Activated naive CD8-positive, alpha-beta T cell treated with anti-CD3 and anti-CD28 coated beads, Interleukin-2, amount 50 U/mL, for 24 hours (primary cell): ENCODE data around the gene TGFB3.

Experiments
- ATAC-seq: fragments of 150-1000 bp; cut with Tn5 transposase; one replicate; pipeline ENCODE4 v1.10.0; 2021
- DNase-seq: peaks from one replicate; pipeline ENCODE4 v3.0.0; 2021
- H3K27ac Mint-ChIP-seq: one replicate; pipeline ENCODE4 v1.8.0; 2021; ENCODE audit warnings: mild to moderate bottlenecking, mixed read lengths
- H3K27me3 Mint-ChIP-seq: one replicate; pipeline ENCODE4 v1.8.0; 2021; ENCODE audit warnings: mixed read lengths
- H3K36me3 Mint-ChIP-seq: one replicate; pipeline ENCODE4 v1.8.0; 2021; ENCODE audit warnings: low read depth, mixed read lengths
- H3K4me1 Mint-ChIP-seq: one replicate; pipeline ENCODE4 v1.8.0; 2021; ENCODE audit warnings: mixed read lengths
- H3K4me3 Mint-ChIP-seq: one replicate; pipeline ENCODE4 v1.8.0; 2021; ENCODE audit warnings: mild to moderate bottlenecking, moderate library complexity, mixed read lengths
- H3K9me3 Mint-ChIP-seq: one replicate; pipeline ENCODE4 v1.8.0; 2021; ENCODE audit warnings: mixed read lengths

TGFB3 gene

DNA sequence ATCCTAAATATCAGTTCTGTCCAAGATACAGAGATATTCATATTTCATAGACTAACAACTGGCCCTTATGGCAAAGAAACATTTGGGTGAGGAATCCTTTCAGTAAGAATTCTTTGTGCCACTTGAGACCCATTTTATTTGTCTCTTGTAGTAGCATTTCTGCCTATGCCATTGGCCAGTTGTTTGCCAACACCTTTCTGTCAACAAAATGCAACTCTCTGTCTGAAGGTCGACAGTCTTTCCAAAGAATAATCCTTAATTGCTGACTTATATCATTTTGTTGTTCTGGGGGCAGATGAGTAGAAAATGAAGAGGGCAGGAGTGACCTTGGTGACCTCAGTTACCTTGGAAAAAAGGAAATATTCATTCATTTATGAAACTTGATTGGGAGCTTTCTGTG, 14.7 kb upstream of the TGFB3 start:
- no peak overlapping the region for H3K27ac Mint-ChIP-seq
- DNase-seq (no peak), ATAC-seq (no peak)
- no peaks in the 10 kb centered on the region for H3K9me3 Mint-ChIP-seq
- no peaks in the 10 kb centered on the region for H3K4me1 Mint-ChIP-seq
- H3K27me3 Mint-ChIP-seq = no peaks in the 10 kb centered on the region
- H3K4me3 Mint-ChIP-seq = no peak overlapping the region
- peaks cover 15% of the 10 kb centered on the region for H3K36me3 Mint-ChIP-seq

GRCh38 chr14:75995372-75996041, 13.7 kb upstream of the TGFB3 start:
- Mint-ChIP-seq H3K27ac (no peak overlapping the region), H3K4me1 (no peaks in the 10 kb centered on the region), H3K27me3 (no peaks in the 10 kb centered on the region), H3K9me3 (no peaks in the 10 kb centered on the region), H3K4me3 (no peak overlapping the region), H3K36me3 (peaks cover 8% of the 10 kb centered on the region)
- ATAC-seq = no peak
- no peak for DNase-seq

- peaks cover 9% of the 10 kb centered on the region for H3K36me3 Mint-ChIP-seq
- no peaks in the 10 kb centered on the region for H3K9me3 Mint-ChIP-seq
Observed at GRCh38 chr14:75993567-75994041, 11.8 kb upstream of the TGFB3 start.

GRCh38 chr14:75991753-75992152, 10.0 kb upstream of the TGFB3 start:
- peaks cover under 1% of the 10 kb centered on the region for H3K4me1 Mint-ChIP-seq
- peaks cover 8% of the 10 kb centered on the region for H3K36me3 Mint-ChIP-seq

More at GRCh38 chr14:75993567-75994041, 11.8 kb upstream of the TGFB3 start:
- H3K4me3 Mint-ChIP-seq = no peak overlapping the region
- ATAC-seq (no peak), DNase-seq (no peak)
- no peaks in the 10 kb centered on the region for H3K4me1 Mint-ChIP-seq
- no peaks in the 10 kb centered on the region for H3K27me3 Mint-ChIP-seq
- no peak overlapping the region for H3K27ac Mint-ChIP-seq

DNA sequence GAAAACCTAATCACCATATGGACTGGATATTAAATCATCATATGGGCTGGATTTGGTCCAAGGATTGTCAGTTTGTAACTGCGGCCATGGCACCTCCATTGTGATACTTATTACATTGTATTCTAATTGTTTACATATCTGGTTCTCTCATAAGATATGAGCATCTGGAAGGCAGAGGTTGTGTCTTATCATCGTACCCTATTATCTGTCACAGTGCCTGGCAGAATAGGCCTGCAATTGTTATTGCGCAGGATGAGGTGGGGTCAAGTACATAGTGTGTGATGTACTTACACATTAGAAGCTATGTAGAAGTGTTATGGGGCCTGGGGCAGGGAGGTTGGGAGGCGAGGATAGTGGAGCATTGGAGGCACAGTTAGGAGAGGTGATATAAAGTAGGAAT, 8.5 kb upstream of the TGFB3 start:
- DNase-seq (no peak), ATAC-seq (no peak)
- Mint-ChIP-seq H3K27ac (no peak overlapping the region), H3K27me3 (no peaks in the 10 kb centered on the region), H3K9me3 (no peaks in the 10 kb centered on the region), H3K4me1 (peaks cover 11% of the 10 kb centered on the region), H3K36me3 (peaks cover 8% of the 10 kb centered on the region), H3K4me3 (no peak overlapping the region)

More at GRCh38 chr14:75991753-75992152, 10.0 kb upstream of the TGFB3 start:
- DNase-seq (no peak), ATAC-seq (no peak)
- no peak overlapping the region for H3K4me3 Mint-ChIP-seq
- H3K27ac Mint-ChIP-seq = no peak overlapping the region
- H3K9me3 Mint-ChIP-seq = no peaks in the 10 kb centered on the region
- no peaks in the 10 kb centered on the region for H3K27me3 Mint-ChIP-seq

DNA sequence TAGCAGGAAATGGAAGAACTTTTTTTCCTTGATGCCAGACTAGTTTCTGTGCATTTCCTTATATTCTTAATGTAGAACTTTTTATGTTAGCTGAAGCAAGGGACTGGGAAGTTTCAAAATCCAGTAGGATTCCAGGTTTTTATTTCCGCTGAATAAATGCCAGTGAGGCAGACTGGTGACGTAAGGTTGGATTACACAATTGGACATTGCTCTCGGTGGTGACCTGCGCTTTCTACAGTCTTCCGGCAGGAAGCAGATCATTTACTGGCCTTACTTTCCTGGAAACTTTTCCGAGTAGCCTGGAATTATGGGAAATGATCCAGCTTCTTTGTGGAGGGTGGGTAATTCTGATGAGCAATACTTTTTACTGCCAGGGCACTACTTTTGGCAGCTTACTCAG, 7.3 kb upstream of the TGFB3 start:
- H3K9me3 Mint-ChIP-seq = no peaks in the 10 kb centered on the region
- H3K4me3 Mint-ChIP-seq = no peak overlapping the region
- H3K27ac Mint-ChIP-seq = no peak overlapping the region
- ATAC-seq (no peak), DNase-seq (no peak)
- peaks cover 11% of the 10 kb centered on the region for H3K4me1 Mint-ChIP-seq
- peaks cover 8% of the 10 kb centered on the region for H3K36me3 Mint-ChIP-seq
- H3K27me3 Mint-ChIP-seq = no peaks in the 10 kb centered on the region

DNA sequence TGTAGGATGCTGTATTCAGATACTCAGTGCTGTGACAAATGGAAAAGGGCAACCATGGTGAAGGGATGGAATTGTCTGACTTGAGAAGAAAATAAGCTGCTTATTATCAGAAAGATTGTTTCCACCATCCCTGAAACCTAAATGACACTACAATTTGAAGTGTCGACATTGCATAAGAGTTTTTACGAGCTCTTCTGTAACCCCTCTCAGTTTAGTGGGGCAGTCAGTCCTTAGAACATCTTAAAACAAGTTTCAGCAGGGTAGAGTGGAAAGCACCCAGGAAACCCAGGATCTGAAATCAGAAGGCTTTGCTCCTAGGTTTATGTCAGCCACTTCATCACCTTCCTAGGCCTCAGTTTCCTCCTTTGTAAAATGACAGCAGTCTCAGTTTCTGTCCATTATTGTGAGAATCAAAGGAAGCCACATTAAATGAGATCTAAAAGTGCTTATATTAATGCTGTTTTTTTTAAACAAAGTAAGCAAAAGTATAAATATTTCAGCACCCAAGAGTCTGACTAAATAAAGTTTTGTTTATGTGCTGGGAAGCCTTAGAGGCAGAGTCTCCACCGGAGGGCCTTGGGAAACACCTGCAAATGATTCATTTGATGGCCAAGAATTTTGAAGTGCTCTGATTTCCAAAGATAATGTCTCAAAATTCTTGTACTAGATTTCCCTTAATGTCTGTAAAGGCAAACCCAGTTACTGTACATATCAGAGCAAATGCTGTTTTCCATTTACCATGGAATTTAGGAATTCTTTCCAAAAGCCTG, 5.6 kb upstream of the TGFB3 start:
- Mint-ChIP-seq H3K36me3 (peaks cover 8% of the 10 kb centered on the region), H3K27me3 (peaks cover 2% of the 10 kb centered on the region), H3K4me3 (peak overlapping the region; percentile 21), H3K27ac (no peak overlapping the region), H3K9me3 (no peaks in the 10 kb centered on the region), H3K4me1 (peaks cover 14% of the 10 kb centered on the region)
- ATAC-seq (no peak), DNase-seq (no peak)

GRCh38 chr14:75986439-75986765, 4.6 kb upstream of the TGFB3 start:
- no peak overlapping the region for H3K27ac Mint-ChIP-seq
- peaks cover 2% of the 10 kb centered on the region for H3K27me3 Mint-ChIP-seq
- DNase-seq = no peak
- ATAC-seq = no peak
- peaks cover 5% of the 10 kb centered on the region for H3K36me3 Mint-ChIP-seq
- H3K9me3 Mint-ChIP-seq = no peaks in the 10 kb centered on the region
- H3K4me3 Mint-ChIP-seq = peak overlapping the region; percentile 85
- H3K4me1 Mint-ChIP-seq = peaks cover 20% of the 10 kb centered on the region

GRCh38 chr14:75985618-75986438, 4.0 kb upstream of the TGFB3 start, which contains the start of gene IFT43:
IFT43 (plus strand) TSS chr14:75985763; CDS start chr14:75985787, 24 bp downstream.
- peak within 1 kb of the TSS; percentile 62 for H3K27ac Mint-ChIP-seq
- H3K4me1 Mint-ChIP-seq = peaks cover 26% of the 10 kb centered on the region
- peaks cover 2% of the 10 kb centered on the region for H3K27me3 Mint-ChIP-seq
- peak; percentile 91 for DNase-seq
- H3K4me3 Mint-ChIP-seq = peak within 1 kb of the TSS; percentile 85
- H3K9me3 Mint-ChIP-seq = no peaks in the 10 kb centered on the region
- peaks cover 5% of the 10 kb centered on the region for H3K36me3 Mint-ChIP-seq
- peak; percentile 73 for ATAC-seq

- Mint-ChIP-seq H3K27me3 (peaks cover 2% of the 10 kb centered on the region), H3K27ac (no peak overlapping the region), H3K36me3 (peaks cover 2% of the 10 kb centered on the region), H3K4me1 (peaks cover 35% of the 10 kb centered on the region), H3K9me3 (no peaks in the 10 kb centered on the region), H3K4me3 (no peak overlapping the region)
- ATAC-seq (no peak), DNase-seq (no peak)
Observed at GRCh38 chr14:75984674-75985073, 2.9 kb upstream of the TGFB3 start.

- no peaks in the 10 kb centered on the region for H3K9me3 Mint-ChIP-seq
- ATAC-seq = no peak
- peak overlapping the region; percentile 69 for H3K27ac Mint-ChIP-seq
- H3K36me3 Mint-ChIP-seq = no peaks in the 10 kb centered on the region
- DNase-seq = no peak
- H3K4me1 Mint-ChIP-seq = peaks cover 47% of the 10 kb centered on the region
- peak overlapping the region; percentile 86 for H3K4me3 Mint-ChIP-seq
- H3K27me3 Mint-ChIP-seq = peaks cover 2% of the 10 kb centered on the region
Observed at GRCh38 chr14:75983019-75983358, 1.2 kb upstream of the TGFB3 start.

DNA sequence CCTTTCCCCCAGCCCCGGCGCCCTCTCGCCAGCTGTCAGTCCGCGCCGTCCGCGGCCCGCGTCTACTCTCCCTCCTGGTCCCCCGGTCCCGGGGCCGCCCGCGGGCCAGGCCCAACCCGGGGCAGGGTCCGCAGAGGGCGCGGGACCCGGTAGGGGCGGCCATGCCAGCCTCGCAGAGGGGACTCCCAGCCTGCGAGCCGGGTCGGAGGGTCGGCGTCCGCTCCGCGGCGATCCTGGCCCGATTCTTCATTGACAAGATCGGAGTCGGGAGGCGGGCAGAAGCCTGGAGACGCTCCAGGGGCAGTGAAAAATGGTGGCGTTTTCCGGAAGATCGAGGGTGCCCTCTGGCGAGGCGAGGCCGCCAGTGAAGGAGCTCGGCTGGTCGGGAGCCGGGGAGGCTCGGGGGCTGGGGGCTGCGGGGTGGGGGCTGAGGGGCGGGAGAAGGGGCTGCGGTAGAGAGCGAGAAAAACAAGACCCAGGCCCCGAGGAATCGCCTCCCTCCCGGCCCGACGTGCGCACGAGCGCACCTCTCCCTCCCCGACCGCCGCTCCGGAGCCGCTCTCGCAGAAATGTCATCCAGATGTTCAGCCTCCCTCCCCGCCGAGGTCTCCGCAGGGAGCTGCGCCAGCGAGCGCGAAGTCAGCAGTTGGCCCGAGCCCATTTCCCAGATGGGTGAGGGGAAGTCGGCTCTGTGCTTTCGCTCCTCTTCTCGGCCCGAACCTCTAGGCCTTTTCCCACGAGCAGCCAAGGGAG, 647 bp upstream of the TGFB3 start:
- peaks cover 48% of the 10 kb centered on the region for H3K4me1 Mint-ChIP-seq
- peak overlapping the region; percentile 69 for H3K27ac Mint-ChIP-seq
- H3K4me3 Mint-ChIP-seq = peak overlapping the region; percentile 86
- H3K36me3 Mint-ChIP-seq = no peaks in the 10 kb centered on the region
- ATAC-seq (peak; percentile 63), DNase-seq (peak; percentile 81)
- no peaks in the 10 kb centered on the region for H3K9me3 Mint-ChIP-seq
- H3K27me3 Mint-ChIP-seq = peaks cover 2% of the 10 kb centered on the region

DNA sequence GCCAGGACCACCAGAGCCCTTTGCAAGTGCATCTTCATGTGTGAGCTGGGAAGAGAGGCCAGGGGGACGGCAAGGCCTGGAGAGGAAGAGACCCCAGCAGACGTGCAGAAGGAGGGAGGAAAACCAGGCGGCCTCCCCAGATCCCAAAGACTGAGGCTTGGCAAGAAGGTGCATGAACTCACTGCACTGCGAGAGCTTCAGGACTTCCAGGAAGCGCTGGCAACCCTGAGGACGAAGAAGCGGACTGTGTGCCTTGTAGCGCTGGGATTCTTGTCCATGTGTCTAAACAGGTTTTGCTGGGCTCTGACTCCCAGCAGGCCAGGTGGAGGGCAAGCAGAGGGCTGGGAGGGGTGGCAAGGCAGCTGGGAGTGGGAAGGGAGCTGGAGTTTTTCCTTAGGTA, 939 bp downstream of the TGFB3 start:
- no peaks in the 10 kb centered on the region for H3K36me3 Mint-ChIP-seq
- no peak for DNase-seq
- ATAC-seq = no peak

More for the DNA sequence above, 939 bp downstream of the TGFB3 start:
- Mint-ChIP-seq H3K4me1 (peaks cover 41% of the 10 kb centered on the region), H3K9me3 (no peaks in the 10 kb centered on the region), H3K27me3 (peaks cover 2% of the 10 kb centered on the region), H3K4me3 (peak overlapping the region; percentile 86), H3K27ac (no peak overlapping the region)
